K562 (cell line): Measurements from ENCODE around the gene AGPAT3. TPM values are rescaled to one million over a fixed set of nuclear protein-coding genes. Genes with fewer than 3 reads are reported as not detected.
A peak's percentile ranks its signal among the peaks of the same experiment; 100 is the strongest.

Source experiments
- CBFB ChIP-seq: sonication (generic); formaldehyde crosslinking; IDR thresholded peaks from 2 replicates; pipeline ENCODE4 v1.4.0; 2020; ENCODE audit warnings: mild to moderate bottlenecking, missing genetic modification reagents
- DACH1 ChIP-seq: fragments of 450-650 bp; IDR thresholded peaks from 2 replicates; pipeline ENCODE4 v1.6.1; 2018; ENCODE audit not compliant: partially characterized antibody
- EZH2 ChIP-seq: IDR thresholded peaks from 2 replicates; pipeline ENCODE4 v1.6.1; 2012; ENCODE audit warnings: low read depth, mild to moderate bottlenecking, inconsistent platforms, low read length, borderline replicate concordance
- HDAC2 ChIP-seq: fragments of 450-650 bp; IDR thresholded peaks from 2 replicates; pipeline ENCODE4 v1.6.1; 2016; ENCODE audit warnings: mild to moderate bottlenecking
- HDAC3 ChIP-seq: fragments of 450-650 bp; IDR thresholded peaks from 2 replicates; pipeline ENCODE4 v1.6.1; 2018; ENCODE audit warnings: borderline replicate concordance, mild to moderate bottlenecking, moderate library complexity; ENCODE audit not compliant: partially characterized antibody
- HLTF ChIP-seq: fragments of 450-650 bp; IDR thresholded peaks from 2 replicates; pipeline ENCODE4 v1.6.1; 2016
- LEF1 ChIP-seq: fragments of 450-650 bp; IDR thresholded peaks from 2 replicates; pipeline ENCODE4 v1.6.1; 2016; ENCODE audit warnings: mild to moderate bottlenecking
- MBD2 ChIP-seq: sonication (generic); IDR thresholded peaks from 2 replicates; pipeline ENCODE4 v1.6.1; 2016; ENCODE audit warnings: low read depth, borderline replicate concordance
- MIER1 ChIP-seq: fragments of 450-650 bp; IDR thresholded peaks from 2 replicates; pipeline ENCODE4 v1.6.1; 2016; ENCODE audit warnings: antibody characterized with exemption, mild to moderate bottlenecking, low read depth
- NFATC3 ChIP-seq: fragments of 450-650 bp; IDR thresholded peaks from 2 replicates; pipeline ENCODE4 v1.6.1; 2017; ENCODE audit warnings: mild to moderate bottlenecking
- PHB2 ChIP-seq: fragments of 450-650 bp; IDR thresholded peaks from 2 replicates; pipeline ENCODE4 v1.6.1; 2017; ENCODE audit warnings: low read depth
- SAFB2 ChIP-seq: fragments of 200-400 bp; formaldehyde crosslinking; IDR thresholded peaks from 2 replicates; pipeline ENCODE4 v1.6.1; 2018; ENCODE audit warnings: borderline replicate concordance, low read length, low read depth, moderate library complexity; ENCODE audit not compliant: severe bottlenecking
- SMARCC2 ChIP-seq: fragments of 450-650 bp; IDR thresholded peaks from 2 replicates; pipeline ENCODE4 v1.6.1; 2017; ENCODE audit warnings: antibody characterized with exemption, moderate library complexity, mild to moderate bottlenecking, low read depth
- SNRNP70 ChIP-seq: fragments of 200-400 bp; formaldehyde crosslinking; optimal IDR thresholded peaks from 2 replicates; pipeline ENCODE3; 2017; ENCODE audit warnings: low read depth, low read length
- ZNF143 ChIP-seq: sonication (generic); formaldehyde crosslinking; IDR thresholded peaks from 2 replicates; pipeline ENCODE4 v1.9.0; 2022; ENCODE audit warnings: mild to moderate bottlenecking, missing genetic modification reagents
- ZNF253 ChIP-seq: fragments of 250-450 bp; sonication (Bioruptor Pico); conservative IDR thresholded peaks from 2 replicates; pipeline ENCODE4 v1.6.1; 2021; ENCODE audit warnings: mild to moderate bottlenecking
- polyA plus RNA-seq, 8 experiments: library from polyadenylated mRNA; depleted of rRNA in 4 of 8; stranded (reverse) in 5 of 8; unstranded in 3 of 8; fragments of >200 nt; fragmentation: Nextera tagmentation in 2 of 8; fragmentation: Illumina TruSeq in 1 of 8; extraction: Ambion mirVana in 2 of 8; extraction: Trizol in 1 of 8; gene quantifications; 2 replicates each; pipeline versions ENCODE4 v1.2.1 to v1.2.3, GENCODE V29; 2011 to 2014; ENCODE audit warnings: inconsistent platforms in 1 of 8, missing spikeins in 1 of 8
- total RNA-seq, 7 experiments: library from RNA; depleted of rRNA in 6 of 7; stranded (reverse); fragments of >200 nt in 6 of 7; fragmentation: Illumina TruSeq in 2 of 7; extraction: Trizol in 2 of 7; gene quantifications; 2 replicates each; pipeline versions ENCODE4 v1.2.1 to v1.2.3, GENCODE V29; 2011 to 2021; ENCODE audit warnings: low replicate concordance in 1 of 7
- TF ChIP-seq, protein P1 (sequence below): sonication (generic); formaldehyde crosslinking; IDR thresholded peaks from 2 replicates; pipeline ENCODE4 v1.8.1; 2023; ENCODE audit warnings: mild to moderate bottlenecking, missing genetic modification reagents
- TF ChIP-seq, protein P2 (sequence below): fragments of 450-650 bp; IDR thresholded peaks from 2 replicates; pipeline ENCODE4 v1.6.1; 2018; ENCODE audit not compliant: partially characterized antibody
- TF ChIP-seq, protein P3 (sequence below), 3 experiments: IDR thresholded peaks in 2 of 3; conservative IDR thresholded peaks in 1 of 3; 2 replicates each; pipeline ENCODE4 v1.5.1; 2011 to 2012; ENCODE audit warnings: low read length in 3 of 3, mild to moderate bottlenecking in 3 of 3, control low read depth in 2 of 3, improper control_type of control experiment in 1 of 3, inconsistent platforms in 1 of 3, low read depth in 1 of 3, mixed read lengths in 1 of 3, moderate library complexity in 1 of 3; ENCODE audit not compliant: insufficient read depth in 2 of 3
- TF ChIP-seq, protein P4 (sequence below): fragments of 450-650 bp; formaldehyde crosslinking; IDR thresholded peaks from 2 replicates; pipeline ENCODE4 v1.4.0; 2020; ENCODE audit warnings: mild to moderate bottlenecking, mixed read lengths

AGPAT3 gene
- total and polyA plus RNA-seq, 9 of the 15 experiments (the other 6 are each of a cell fraction or from before 2014, with no cell fraction given): 1.5 to 88.4 (median 35.7) TPM

DNA sequence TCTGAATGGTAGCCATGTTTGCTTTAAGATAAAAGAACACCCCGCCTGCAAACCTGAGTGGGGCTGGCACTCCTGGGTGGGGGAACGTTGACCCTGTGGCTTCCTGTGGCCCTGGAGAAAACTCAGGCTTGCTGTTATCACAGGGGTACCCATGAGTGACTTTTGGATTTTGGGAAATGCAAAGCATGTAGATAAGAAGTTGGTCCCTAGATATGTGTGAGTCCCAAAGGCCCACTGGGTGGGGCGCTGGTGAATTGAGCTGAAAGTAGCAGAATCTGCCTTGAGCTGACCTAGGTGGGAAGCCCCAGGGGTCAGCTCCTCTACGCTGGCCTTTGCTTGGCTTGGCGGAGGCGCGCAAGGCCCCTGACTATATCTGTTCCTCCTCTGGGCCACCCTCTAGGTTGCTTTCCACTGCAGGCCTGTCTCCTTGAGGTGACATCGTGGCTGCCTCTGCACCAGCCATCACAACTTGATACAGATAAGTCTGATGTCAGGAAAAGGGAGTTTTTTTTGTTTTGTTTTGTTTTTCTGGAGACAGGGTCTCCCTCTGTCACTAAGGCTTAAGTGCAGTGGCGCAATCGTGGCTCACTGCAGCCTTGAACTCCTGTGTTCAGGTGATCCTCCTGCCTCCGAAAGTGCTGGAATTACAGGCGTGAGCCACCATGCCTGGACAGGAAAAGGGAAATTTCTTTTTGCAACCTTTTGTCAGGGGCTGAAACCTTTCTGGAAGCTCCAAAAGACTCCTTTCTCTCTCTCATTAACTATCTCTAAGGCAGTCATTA is 72.2 kb downstream of the AGPAT3 start (continued):
- no peak for TF ChIP-seq SAFB2
- TF ChIP-seq, protein P1, sequence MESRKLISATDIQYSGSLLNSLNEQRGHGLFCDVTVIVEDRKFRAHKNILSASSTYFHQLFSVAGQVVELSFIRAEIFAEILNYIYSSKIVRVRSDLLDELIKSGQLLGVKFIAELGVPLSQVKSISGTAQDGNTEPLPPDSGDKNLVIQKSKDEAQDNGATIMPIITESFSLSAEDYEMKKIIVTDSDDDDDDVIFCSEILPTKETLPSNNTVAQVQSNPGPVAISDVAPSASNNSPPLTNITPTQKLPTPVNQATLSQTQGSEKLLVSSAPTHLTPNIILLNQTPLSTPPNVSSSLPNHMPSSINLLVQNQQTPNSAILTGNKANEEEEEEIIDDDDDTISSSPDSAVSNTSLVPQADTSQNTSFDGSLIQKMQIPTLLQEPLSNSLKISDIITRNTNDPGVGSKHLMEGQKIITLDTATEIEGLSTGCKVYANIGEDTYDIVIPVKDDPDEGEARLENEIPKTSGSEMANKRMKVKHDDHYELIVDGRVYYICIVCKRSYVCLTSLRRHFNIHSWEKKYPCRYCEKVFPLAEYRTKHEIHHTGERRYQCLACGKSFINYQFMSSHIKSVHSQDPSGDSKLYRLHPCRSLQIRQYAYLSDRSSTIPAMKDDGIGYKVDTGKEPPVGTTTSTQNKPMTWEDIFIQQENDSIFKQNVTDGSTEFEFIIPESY (CRISPR knock-in tag): no peak
- TF ChIP-seq SNRNP70: no peak
- TF ChIP-seq PHB2: no peak
- TF ChIP-seq, protein P2, sequence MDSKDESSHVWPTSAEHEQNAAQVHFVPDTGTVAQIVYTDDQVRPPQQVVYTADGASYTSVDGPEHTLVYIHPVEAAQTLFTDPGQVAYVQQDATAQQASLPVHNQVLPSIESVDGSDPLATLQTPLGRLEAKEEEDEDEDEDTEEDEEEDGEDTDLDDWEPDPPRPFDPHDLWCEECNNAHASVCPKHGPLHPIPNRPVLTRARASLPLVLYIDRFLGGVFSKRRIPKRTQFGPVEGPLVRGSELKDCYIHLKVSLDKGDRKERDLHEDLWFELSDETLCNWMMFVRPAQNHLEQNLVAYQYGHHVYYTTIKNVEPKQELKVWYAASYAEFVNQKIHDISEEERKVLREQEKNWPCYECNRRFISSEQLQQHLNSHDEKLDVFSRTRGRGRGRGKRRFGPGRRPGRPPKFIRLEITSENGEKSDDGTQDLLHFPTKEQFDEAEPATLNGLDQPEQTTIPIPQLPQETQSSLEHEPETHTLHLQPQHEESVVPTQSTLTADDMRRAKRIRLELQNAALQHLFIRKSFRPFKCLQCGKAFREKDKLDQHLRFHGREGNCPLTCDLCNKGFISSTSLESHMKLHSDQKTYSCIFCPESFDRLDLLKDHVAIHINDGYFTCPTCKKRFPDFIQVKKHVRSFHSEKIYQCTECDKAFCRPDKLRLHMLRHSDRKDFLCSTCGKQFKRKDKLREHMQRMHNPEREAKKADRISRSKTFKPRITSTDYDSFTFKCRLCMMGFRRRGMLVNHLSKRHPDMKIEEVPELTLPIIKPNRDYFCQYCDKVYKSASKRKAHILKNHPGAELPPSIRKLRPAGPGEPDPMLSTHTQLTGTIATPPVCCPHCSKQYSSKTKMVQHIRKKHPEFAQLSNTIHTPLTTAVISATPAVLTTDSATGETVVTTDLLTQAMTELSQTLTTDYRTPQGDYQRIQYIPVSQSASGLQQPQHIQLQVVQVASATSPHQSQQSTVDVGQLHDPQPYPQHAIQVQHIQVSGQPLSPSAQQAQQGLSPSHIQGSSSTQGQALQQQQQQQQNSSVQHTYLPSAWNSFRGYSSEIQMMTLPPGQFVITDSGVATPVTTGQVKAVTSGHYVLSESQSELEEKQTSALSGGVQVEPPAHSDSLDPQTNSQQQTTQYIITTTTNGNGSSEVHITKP: no peak
- TF ChIP-seq HDAC3: no peak
- TF ChIP-seq EZH2: no peak
- peak; percentile 100 for TF ChIP-seq HLTF
- no peak for TF ChIP-seq CBFB (CRISPR knock-in tag)
- TF ChIP-seq ZNF253 (CRISPR knock-in tag): no peak
- TF ChIP-seq, protein P3, sequence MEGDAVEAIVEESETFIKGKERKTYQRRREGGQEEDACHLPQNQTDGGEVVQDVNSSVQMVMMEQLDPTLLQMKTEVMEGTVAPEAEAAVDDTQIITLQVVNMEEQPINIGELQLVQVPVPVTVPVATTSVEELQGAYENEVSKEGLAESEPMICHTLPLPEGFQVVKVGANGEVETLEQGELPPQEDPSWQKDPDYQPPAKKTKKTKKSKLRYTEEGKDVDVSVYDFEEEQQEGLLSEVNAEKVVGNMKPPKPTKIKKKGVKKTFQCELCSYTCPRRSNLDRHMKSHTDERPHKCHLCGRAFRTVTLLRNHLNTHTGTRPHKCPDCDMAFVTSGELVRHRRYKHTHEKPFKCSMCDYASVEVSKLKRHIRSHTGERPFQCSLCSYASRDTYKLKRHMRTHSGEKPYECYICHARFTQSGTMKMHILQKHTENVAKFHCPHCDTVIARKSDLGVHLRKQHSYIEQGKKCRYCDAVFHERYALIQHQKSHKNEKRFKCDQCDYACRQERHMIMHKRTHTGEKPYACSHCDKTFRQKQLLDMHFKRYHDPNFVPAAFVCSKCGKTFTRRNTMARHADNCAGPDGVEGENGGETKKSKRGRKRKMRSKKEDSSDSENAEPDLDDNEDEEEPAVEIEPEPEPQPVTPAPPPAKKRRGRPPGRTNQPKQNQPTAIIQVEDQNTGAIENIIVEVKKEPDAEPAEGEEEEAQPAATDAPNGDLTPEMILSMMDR (IDR thresholded peaks at IDR 0.05 in 2 of 3, conservative IDR thresholded peaks at IDR 0.05 in 1 of 3; ENCODE audit: insufficient read depth in 2 of 3, low read depth in 1 of 3, low read length in 3 of 3): peak in 1 of 3 experiments; percentile 6; a peak in 1 of 6 replicates
- no peak for TF ChIP-seq ZNF143
- no peak for TF ChIP-seq NFATC3
- no peak for TF ChIP-seq LEF1
- TF ChIP-seq MIER1: no peak
- TF ChIP-seq HDAC2: peak; percentile 69; the same call in 1 of the 2 replicates
- TF ChIP-seq DACH1: no peak
- no peak for TF ChIP-seq SMARCC2
- TF ChIP-seq MBD2: no peak
- TF ChIP-seq, protein P4, sequence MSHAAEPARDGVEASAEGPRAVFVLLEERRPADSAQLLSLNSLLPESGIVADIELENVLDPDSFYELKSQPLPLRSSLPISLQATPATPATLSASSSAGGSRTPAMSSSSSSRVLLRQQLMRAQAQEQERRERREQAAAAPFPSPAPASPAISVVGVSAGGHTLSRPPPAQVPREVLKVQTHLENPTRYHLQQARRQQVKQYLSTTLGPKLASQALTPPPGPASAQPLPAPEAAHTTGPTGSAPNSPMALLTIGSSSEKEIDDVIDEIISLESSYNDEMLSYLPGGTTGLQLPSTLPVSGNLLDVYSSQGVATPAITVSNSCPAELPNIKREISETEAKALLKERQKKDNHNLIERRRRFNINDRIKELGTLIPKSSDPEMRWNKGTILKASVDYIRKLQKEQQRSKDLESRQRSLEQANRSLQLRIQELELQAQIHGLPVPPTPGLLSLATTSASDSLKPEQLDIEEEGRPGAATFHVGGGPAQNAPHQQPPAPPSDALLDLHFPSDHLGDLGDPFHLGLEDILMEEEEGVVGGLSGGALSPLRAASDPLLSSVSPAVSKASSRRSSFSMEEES (CRISPR knock-in tag): no peak
